ENCODE measurements around the gene SDHA. TPM values are rescaled to one million over a fixed set of nuclear protein-coding genes. Genes with fewer than 3 reads are reported as not detected.

Gene SDHA
- total and polyA plus RNA-seq, 2 of the 8 experiments (the other 6 are each of a cell fraction or from before 2014, with no cell fraction given) = 59.7 to 87.3 TPM

DNA sequence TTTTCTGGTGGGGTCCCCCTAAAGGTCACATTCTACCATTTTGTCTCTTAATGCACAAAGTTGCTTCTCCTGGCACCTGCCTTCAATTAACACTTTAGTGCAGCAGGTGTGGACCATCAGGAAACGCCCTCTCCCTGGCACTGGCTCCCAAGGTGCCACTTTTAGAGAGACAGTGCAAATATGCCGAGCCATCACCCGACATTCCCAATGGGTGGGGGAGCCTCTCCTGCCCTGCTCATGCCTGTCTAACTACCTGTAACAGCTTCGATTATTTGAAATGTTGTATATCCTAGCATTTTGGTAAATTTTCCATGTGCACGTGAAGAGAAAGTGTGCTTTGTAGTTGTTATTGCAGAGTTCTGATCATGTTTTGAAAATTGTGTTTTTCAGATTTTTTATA is 40.0 kb upstream of the SDHA start:
- Histone ChIP-seq H2BK20ac (ENCODE audit: low read length) (no peak overlapping the region), H3K79me2 (ENCODE audit: control insufficient read depth in 1 of 2, insufficient read depth in 2 of 2, low read length in 2 of 2) (no peaks in the 10 kb centered on the region), H2AFZ (ENCODE audit: low read length) (no peak overlapping the region), H3K56ac (replicated peaks; ENCODE audit: insufficient read length, low read depth, low read length) (no peak overlapping the region), H2BK120ac (replicated peaks; ENCODE audit: low read depth, low read length) (no peak overlapping the region), H3K9ac (replicated peaks in 1 of 4; ENCODE audit: extremely low read depth in 1 of 4, low read depth in 3 of 4, low read length in 3 of 4) (no peak overlapping the region), H3K27ac (ENCODE audit: low read depth, low read length) (no peak overlapping the region), H3K23ac (ENCODE audit: insufficient read length) (no peak overlapping the region), H3K4me3 (ENCODE audit: extremely low read depth in 1 of 4, insufficient read depth in 2 of 4, low read depth in 3 of 4, low read length in 4 of 4) (no peak overlapping the region), H3K4me1 (replicated peaks in 1 of 4; ENCODE audit: control insufficient read depth in 3 of 4, insufficient read depth in 4 of 4, low read length in 3 of 4) (no peaks in the 10 kb centered on the region), H3K36me3 (ENCODE audit: control insufficient read depth in 2 of 4, insufficient read depth in 4 of 4, low read length in 3 of 4) (peaks cover 7 to 35% (median 19%) of the 10 kb centered on the region in 4 experiments; a peak in 7 of 8 replicates), H3K9me3 (ENCODE audit: insufficient read depth in 2 of 2, low read depth in 1 of 2, low read length in 1 of 2) (no peaks in the 10 kb centered on the region), H3K79me1 (ENCODE audit: low read depth, low read length) (no peaks in the 10 kb centered on the region), H4K20me1 (replicated peaks in 1 of 2; ENCODE audit: control insufficient read depth in 1 of 2, insufficient read depth in 2 of 2, low read length in 2 of 2) (peaks cover 0 to 8% of the 10 kb centered on the region in 2 experiments), H4K91ac (replicated peaks; ENCODE audit: insufficient read length, low read length) (no peak overlapping the region), H2BK15ac (ENCODE audit: low read length) (no peak overlapping the region), H2BK12ac (ENCODE audit: low read depth, low read length) (no peak overlapping the region), H3K27me3 (replicated peaks in 1 of 4; ENCODE audit: control insufficient read depth in 3 of 4, extremely low read depth in 1 of 4, insufficient read depth in 3 of 4, low read length in 3 of 4) (no peaks in the 10 kb centered on the region; a peak in 1 of 7 replicates), H3K4ac (replicated peaks; ENCODE audit: insufficient read length, low read depth, low read length) (no peak overlapping the region), H3K14ac (ENCODE audit: insufficient read length) (no peak overlapping the region), H2AK5ac (ENCODE audit: low read depth, low read length) (no peak overlapping the region), H4K5ac (ENCODE audit: insufficient read length, low read depth, low read length) (no peak overlapping the region), H4K8ac (ENCODE audit: extremely low read depth, insufficient read depth, low read length) (no peak overlapping the region), H3K4me2 (ENCODE audit: insufficient read depth in 1 of 2, low read depth in 2 of 2, low read length in 2 of 2) (no peak overlapping the region), H3K23me2 (ENCODE audit: low read depth, low read length) (no peaks in the 10 kb centered on the region), H3K18ac (ENCODE audit: extremely low read depth, low read length) (no peak overlapping the region), H2BK5ac (ENCODE audit: low read depth, low read length) (no peak overlapping the region)
- 89% methylated on average over 5 of the region's 5 CpGs; no CpG with 5 or more reads in 1 of the 2 experiments for WGBS, 2 experiments (ENCODE audit: extremely low coverage in 1 of 2, insufficient coverage in 1 of 2, insufficient read length in 1 of 2, insufficient replicate concordance in 2 of 2, low coverage in 1 of 2, low lambda C conversion rate in 2 of 2, missing lambda C conversion rate in 1 of 2)
- CTCF ChIA-PET (ENCODE audit: partially characterized antibody) = interaction anchor here (1.0 to 3.1 kb wide), 3 partner anchors 10 to 17 kb away, joined by 4 to 12 read pairs (median 9); no protein-coding TSS in a partner anchor
- DNase-seq (ENCODE audit: low read depth in 1 of 2, low spot score in 2 of 2) (no peak), FAIRE-seq (no peak)
- POLR2A ChIA-PET (ENCODE audit: partially characterized antibody) = interaction anchor here (1.0 kb wide), 1 partner anchor 8 kb away, joined by 3 read pairs; no protein-coding TSS in a partner anchor
- TF ChIP-seq GABPA (IDR thresholded peaks at IDR 0.05; ENCODE audit: borderline replicate concordance, insufficient read depth, low read length) (no peak), EZH2 (IDR thresholded peaks at IDR 0.05; ENCODE audit: low read depth, low read length, severe bottlenecking) (no peak)
